Superior temporal gyrus (tissue), 1 donor: ENCODE data around the gene BRIP1.

ENCODE experiments used
- DNase-seq: peaks from one replicate; pipeline ENCODE4 v3.0.0-alpha.2; 2016; ENCODE audit errors: extremely low spot score

Gene BRIP1

GRCh38 chr17:61663310-61663709, 200.0 kb downstream of the BRIP1 start:
- DNase-seq, result no peak

GRCh38 chr17:61662741-61663140, 200.6 kb downstream of the BRIP1 start:
- no peak for DNase-seq

GRCh38 chr17:61662186-61662585, 201.1 kb downstream of the BRIP1 start:
- DNase-seq, result no peak

- DNase-seq, result no peak
Measured at GRCh38 chr17:61660746-61661485, 202.4 kb downstream of the BRIP1 start.

GRCh38 chr17:61659437-61659836, 203.9 kb downstream of the BRIP1 start:
- no peak for DNase-seq

- no peak for DNase-seq
Measured at GRCh38 chr17:61658183-61658582, 205.1 kb downstream of the BRIP1 start.

- DNase-seq, result no peak
Measured at GRCh38 chr17:61657338-61657737, 206.0 kb downstream of the BRIP1 start.

GRCh38 chr17:61656721-61657217, 206.6 kb downstream of the BRIP1 start:
- no peak for DNase-seq

GRCh38 chr17:61650749-61651148, 212.6 kb downstream of the BRIP1 start:
- no peak for DNase-seq

GRCh38 chr17:61648587-61648986, 214.7 kb downstream of the BRIP1 start:
- DNase-seq, result no peak

GRCh38 chr17:61647047-61647446, 216.3 kb downstream of the BRIP1 start:
- DNase-seq, result no peak

GRCh38 chr17:61646482-61646881, 216.8 kb downstream of the BRIP1 start:
- DNase-seq, result no peak

- no peak for DNase-seq
Measured at GRCh38 chr17:61645920-61646319, 217.4 kb downstream of the BRIP1 start.

- no peak for DNase-seq
Measured at GRCh38 chr17:61644800-61645774, 218.2 kb downstream of the BRIP1 start.

- no peak for DNase-seq
Measured at GRCh38 chr17:61642768-61643167, 220.6 kb downstream of the BRIP1 start.

- no peak for DNase-seq
Measured at GRCh38 chr17:61641715-61642114, 221.6 kb downstream of the BRIP1 start.

- no peak for DNase-seq
Measured at GRCh38 chr17:61641084-61641483, 222.2 kb downstream of the BRIP1 start.

GRCh38 chr17:61639818-61640217, 223.5 kb downstream of the BRIP1 start:
- DNase-seq, result no peak

GRCh38 chr17:61638087-61638486, 225.2 kb downstream of the BRIP1 start:
- DNase-seq, result no peak

GRCh38 chr17:61635913-61636432, 227.4 kb downstream of the BRIP1 start:
- DNase-seq, result peak; percentile 14

GRCh38 chr17:61634942-61635538, 228.3 kb downstream of the BRIP1 start:
- no peak for DNase-seq

GRCh38 chr17:61634011-61634539, 229.3 kb downstream of the BRIP1 start:
- no peak for DNase-seq
